GM19328 (cell line): ENCODE measurements around the gene RAB40A.
"Not testable (repeated sequence)": the region's sequence is repeated elsewhere in the genome, so short reads cannot be mapped to it uniquely, and the experiment has no call there.

ENCODE experiments used
- ATAC-seq: cut with Tn5 transposase; IDR thresholded peaks from one replicate; pipeline ENCODE4 v1.9.1; 2021; ENCODE audit warnings: mild to moderate bottlenecking, moderate library complexity; ENCODE audit not compliant: unreplicated experiment

The RAB40A gene

DNA sequence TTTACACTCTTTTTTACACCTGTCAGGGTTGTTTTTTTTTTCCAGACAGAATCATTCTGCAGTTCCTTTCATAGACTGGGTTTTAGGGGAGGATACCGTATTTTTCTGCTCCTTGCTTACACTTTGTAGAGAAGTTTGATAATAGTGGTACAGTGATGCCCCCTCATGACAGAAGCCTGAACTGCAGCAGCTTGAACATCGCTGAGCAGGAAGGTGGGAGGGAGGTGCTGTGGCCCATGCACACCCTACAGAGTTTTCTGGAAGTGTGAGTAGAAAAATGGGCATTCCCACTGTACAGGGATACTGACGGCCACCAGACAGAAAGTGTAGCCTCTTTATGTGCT is 54.5 kb downstream of the RAB40A start:
- peak; percentile 91 for ATAC-seq

DNA sequence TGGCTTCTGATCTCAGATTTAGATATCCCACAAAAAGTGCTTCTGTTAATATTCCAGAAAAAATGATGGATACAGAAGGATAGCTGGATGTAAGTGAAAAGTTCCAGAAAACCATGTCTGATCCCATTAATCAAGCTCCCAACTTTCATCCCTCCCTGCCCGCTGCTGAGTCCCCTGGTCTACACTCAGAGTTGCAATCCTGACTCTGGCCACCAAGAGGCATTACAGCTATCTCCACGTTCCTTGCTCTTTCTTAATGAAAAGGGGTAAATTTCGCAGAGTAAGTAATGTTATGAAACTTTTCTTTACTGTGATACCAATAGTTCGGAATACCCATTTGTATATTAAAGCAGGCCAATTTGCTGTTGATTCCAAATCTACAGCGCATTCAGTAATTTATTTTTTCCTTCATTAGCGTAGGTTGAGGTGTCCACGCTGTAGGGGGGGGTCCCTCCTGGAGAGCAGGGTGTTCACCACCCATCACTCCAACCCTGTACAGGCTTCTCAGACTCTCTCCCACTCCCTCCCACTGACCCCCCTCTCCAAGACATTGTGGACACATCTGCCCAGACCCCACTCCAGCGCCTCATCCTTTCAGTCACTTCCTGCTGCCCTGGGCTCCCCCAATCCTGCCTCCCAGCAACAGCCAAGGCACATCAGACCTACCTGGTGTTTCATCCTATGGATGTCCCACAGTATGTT is 55.1 kb downstream of the RAB40A start:
- peak; percentile 45 for ATAC-seq

DNA sequence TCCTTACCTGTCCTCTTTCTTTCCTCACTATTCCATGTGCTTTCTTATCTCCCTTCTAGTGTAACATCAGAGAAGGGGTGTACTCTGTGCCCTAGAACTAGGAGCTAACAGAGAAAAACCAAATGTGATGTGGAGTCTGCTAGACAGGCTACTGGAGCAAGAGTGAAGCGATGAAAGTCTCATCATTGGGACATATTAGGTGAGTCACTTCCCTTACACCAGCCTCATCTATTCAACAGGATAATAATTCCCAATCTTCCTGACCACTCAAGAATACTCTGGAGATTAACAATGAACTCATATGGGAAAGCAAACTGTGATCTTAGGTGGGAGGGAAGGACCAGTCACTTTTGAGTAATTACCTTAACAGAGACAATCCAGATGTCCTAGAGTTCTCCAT is 58.1 kb downstream of the RAB40A start:
- ATAC-seq: no peak

DNA sequence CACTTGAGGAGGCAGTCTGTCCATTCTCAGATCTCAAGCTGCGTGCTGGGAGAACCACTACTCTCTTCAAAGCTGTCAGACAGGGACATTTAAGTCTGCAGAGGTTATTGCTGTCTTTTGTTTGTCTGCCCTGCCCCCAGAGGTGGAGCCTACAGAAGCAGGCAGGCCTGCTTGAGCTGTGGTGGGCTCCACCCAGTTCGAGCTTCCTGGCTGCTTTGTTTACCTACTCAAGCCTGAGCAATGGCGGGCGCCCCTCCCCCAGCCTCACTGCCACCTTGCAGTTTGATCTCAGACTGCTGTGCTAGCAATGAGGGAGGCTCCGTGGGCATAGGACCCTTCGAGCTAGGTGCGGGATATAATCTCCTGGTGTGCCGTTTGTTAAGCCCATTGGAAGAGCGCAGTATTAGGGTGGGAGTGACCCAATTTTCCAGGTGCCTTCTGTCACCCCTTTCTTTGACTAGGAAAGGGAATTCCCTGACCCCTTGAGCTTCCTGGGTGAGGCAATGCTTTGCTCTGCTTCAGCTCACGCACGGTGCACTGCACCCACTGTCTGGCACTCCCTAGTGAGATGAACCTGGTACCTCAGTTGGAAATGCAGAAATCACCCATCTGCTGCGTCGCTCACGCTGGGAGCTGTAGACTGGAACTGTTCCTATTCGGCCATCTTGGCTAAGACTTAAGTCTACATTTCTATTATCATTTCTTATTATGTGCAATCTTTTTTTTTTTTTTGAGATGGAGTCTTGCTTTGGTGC is 59.1 kb downstream of the RAB40A start:
- ATAC-seq: not testable (repeated sequence)

DNA sequence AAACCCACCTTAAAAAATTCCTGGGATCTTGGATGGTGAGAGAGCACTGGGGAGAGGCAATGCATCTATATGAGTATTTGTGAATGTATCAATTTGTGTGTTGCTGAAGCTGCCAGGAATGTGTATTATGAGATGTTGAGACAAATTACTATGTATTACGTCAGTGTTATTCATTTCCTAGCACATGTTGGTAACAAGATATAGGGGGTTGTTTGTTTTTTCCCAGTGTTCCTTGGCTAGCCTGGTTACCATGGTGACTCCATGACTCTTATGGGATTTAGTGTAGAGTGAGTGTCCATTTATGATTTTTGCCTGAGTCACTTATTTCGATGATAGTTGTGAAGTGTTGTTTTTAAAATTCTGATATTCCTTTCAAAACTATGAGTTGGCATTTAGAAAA is 65.6 kb downstream of the RAB40A start:
- no peak for ATAC-seq
